ENCODE data around the gene EML6.
"Not testable (repeated sequence)": the region's sequence is repeated elsewhere in the genome, so short reads cannot be mapped to it uniquely, and the experiment has no call there.

Gene EML6

GRCh38 chr2:54975175-54975574 lies 251.7 kb downstream of the EML6 start:
- DNase-seq, result no peak

DNA sequence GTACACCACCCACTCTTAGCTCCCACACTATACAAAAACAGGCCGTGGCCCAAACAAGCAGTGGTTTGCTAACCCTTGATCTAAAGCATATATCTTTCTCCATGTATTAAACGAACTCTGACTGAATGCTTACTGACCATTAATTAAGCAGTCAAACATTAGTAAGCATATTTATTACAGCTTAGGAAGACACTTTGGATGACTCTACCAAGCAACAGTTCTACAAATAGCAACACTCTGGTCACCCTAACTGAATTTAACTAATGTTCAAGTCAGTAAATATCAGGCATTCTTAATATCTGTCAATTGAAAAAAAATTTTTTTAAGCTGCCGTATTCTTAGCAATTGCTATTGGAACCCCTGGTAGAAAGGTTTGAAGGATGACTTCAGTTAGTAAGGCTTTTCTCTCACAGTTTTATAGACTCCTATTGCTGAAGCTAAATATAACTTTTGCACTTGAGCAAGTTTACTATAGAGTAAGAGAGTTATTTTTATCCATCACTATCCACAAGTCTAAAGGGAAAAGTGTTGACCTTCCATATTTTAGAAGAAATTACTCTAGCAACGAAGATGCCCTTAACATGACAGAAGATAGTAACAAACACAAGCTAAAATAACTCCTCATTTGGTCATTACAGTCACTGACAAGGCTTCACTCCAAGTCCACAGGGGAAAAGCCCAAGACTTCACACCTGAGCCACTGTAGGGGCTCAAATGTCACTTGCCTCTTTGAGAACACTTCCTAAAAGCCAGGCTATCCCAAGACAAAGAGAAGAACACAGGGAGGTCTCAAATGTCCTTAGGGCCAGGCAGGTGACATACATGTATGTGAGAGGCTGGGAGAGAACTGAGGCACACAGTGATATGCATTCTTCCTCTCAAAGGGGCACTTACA lies 252.4 kb downstream of the EML6 start:
- DNase-seq, result no peak

GRCh38 chr2:54977149-54977548 lies 253.7 kb downstream of the EML6 start:
- DNase-seq, result no peak

GRCh38 chr2:54979321-54980044 lies 256.0 kb downstream of the EML6 start:
- no peak for DNase-seq

DNA sequence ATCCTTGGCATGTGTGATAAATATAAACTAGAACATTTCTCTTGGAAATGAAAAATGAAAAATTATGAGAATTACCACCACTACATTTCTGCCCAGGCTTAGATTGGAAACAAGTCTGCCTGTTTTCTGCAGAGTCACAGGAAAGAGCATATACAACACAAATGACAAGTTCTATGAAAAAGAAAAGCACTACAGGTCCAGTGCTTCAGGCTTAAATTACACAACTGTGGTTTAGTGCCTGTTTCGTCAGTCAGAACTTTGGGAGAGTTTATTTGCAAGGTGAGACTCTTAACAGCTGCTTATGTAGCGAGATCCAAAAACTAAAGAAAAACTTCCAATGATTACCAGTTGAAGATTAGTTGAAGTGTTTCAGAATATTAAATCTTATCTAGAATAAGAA lies 257.9 kb downstream of the EML6 start:
- DNase-seq, result no peak

GRCh38 chr2:54983345-54984220 lies 260.1 kb downstream of the EML6 start:
- no peak for DNase-seq

- DNase-seq, result no peak
Observed at GRCh38 chr2:54984476-54984875, 261.0 kb downstream of the EML6 start.

GRCh38 chr2:54986264-54986663 lies 262.8 kb downstream of the EML6 start:
- no peak for DNase-seq

- DNase-seq, result no peak
Observed at GRCh38 chr2:54988612-54989011, 265.1 kb downstream of the EML6 start.

- DNase-seq, result not testable (repeated sequence)
Observed at GRCh38 chr2:54990694-54991093, 267.2 kb downstream of the EML6 start.

DNA sequence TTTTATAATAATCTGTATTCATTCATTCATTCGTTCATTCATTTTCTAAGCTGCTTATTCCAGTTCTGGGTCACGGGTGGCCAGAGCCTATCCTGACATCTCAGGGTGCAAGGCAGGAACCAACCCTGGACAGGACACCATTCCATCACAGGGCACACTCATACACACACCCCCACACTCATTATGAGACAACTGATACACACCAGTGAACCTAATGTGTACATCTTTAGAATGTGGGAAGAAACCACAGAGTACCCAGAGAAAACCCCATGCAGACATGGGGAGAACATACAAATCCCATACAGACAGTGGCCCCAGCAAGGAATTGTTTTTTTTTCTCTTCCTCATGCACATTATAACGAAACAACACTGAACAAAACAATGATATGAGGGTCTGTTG lies 272.1 kb downstream of the EML6 start:
- DNase-seq, result no peak

DNA sequence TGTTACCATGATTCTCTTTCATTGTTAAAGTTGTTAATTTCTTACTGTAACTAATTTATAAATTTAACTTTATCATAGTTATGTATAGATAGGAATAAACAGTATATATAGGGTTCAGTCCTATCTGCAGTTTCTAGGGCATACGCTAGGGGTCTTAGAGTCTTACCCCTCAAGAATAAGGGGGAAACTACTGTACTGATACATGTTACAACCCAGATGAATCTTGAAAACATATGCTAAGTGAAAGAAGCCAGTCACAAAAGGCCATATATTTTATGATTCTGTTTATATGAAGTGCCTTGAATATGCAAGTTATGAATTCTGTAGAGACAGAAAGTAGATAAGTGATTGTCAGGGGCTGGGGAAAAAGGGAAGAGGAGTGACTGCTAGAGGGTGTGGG lies 274.4 kb downstream of the EML6 start:
- no peak for DNase-seq

- DNase-seq, result no peak
Observed at GRCh38 chr2:54999182-54999581, 275.7 kb downstream of the EML6 start.

- no peak for DNase-seq
Observed at GRCh38 chr2:55000341-55000740, 276.9 kb downstream of the EML6 start.

DNA sequence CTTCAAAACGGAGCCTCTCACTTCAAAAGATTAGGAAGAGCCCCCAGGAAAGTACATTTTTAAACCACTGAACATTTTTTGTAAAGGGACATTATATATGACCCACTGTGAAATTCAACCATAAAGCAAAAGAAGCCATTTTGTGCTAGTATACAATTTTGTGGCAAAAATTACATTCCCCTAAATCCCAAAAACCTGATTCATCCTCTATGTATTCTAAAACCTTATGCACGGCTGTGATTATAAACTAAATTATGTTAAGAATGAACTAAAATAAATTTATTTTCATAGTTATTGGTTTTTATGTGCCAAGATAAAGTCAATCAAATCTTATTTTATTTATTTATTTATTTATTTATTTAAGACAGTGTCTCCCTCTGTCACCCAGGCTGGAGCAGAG lies 278.3 kb downstream of the EML6 start:
- no peak for DNase-seq

GRCh38 chr2:55003706-55004639 lies 280.5 kb downstream of the EML6 start:
- DNase-seq, result no peak

DNA sequence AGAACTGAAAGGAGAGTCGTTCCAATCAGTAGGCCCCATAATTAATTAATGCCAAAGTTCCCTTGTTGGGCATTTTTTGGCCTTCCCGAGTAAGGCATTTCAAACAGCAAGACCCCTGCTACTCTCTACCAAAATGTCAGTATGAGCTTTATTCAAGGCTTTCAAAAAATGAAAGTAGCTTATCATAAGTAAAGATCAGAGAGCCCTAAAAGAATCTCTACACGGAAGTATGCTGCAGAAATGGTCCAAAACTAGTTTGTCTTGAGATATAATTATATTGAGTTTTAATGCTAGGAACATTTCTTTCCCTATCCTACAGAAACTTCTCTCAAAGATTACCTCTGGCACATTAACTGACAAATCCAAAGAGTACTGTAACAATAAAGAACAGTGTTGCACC lies 282.8 kb downstream of the EML6 start:
- DNase-seq, result no peak

DNA sequence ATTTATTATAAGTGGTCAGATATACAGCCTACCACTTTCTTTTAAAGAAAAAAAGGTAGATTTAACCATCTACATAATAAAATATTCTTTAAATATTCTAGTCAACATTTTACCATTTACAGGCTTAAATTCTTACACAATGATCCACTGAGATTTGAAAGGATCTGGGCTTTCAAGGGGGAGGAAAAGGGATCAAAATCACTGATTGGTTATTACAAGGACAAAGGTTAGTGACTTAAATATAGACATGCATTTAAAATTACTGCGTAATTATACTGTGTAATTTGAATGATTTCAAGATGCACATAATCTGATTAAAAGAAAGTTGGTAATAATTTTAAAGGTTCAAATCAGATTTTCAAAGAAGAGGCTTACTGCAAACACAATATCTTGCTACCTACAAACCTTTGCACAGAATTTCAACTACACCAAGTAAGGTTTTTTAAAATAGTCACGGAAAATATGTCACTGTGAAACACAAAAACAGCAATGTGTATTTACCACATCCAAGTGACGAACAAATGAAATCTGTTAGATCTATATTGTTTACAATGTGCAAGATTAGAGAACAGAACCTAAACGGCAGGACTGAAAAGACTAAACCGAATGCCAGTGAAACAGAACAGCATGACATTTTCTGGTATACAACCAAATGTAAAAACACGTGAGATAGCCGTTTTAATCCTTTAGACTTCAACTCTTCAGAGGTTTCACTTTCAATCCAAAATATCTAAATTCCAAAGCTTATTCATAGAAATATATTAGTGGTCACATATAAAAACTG lies 286.0 kb downstream of the EML6 start:
- DNase-seq, result no peak

DNA sequence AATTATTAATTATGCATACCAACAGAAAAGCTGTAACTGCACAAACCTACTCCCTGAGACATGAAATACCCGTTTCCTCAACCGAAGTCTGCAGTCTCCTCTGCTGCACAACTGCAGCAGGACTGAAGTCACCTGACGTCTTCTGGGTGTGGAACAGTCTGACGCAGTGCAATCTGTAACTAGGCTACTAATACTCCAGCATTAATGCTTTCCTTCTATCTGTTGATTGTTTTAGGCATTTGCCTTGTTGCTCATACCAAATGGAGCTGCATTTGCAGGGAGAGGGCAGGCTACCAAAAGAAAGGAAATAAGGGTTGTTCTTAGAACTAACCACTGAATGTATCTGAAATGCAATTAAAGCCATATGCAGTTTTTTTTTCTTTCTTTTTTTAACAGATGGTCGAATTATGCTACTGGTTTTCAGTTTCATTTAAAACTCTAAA lies 286.7 kb downstream of the EML6 start:
- DNase-seq, result no peak

DNA sequence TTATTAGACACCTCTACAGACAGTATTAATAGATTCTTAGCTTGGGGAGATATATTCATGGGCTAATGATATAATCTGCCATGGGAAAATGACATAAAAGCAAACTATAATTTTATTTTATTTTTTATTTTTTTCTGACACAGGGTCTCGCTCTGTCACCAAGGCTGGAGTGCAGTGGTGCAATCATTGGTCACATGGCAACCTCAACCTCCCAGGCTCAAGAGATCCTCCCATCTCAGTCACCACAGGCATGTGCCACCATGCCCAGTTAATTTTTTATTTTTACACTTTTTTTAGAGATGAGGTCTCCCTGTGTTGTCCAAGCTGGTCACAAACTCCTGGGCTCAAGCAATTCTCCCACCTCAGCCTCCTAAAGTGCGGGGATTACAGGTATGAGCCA lies 287.5 kb downstream of the EML6 start:
- no peak for DNase-seq

Measured in SIG-M5 (cell line).